Heart right ventricle (tissue), 16 donors: ENCODE results near the gene AGR3. TPM values are rescaled to one million over a fixed set of nuclear protein-coding genes. Genes with fewer than 3 reads are reported as not detected.
"Not testable (repeated sequence)": the region's sequence is repeated elsewhere in the genome, so short reads cannot be mapped to it uniquely, and the experiment has no call there.

Source experiments
- ATAC-seq, 8 donors: fragments of 200-7000 bp; cut with Tn5 transposase; one replicate each; pipeline ENCODE4 v1.9.1; 2020; ENCODE audit warnings: mild to moderate bottlenecking in 8 of 8, moderate library complexity in 8 of 8, moderate number of reproducible peaks in 1 of 8
- DNase-seq, 2 donors: peaks; one replicate each; pipeline ENCODE4 v3.0.0-alpha.2; 2020
- H3K27ac ChIP-seq, 10 donors: fragments of 200-600 bp; sonication (generic) in 2 of 10; one replicate each; pipeline versions ENCODE4 v1.5.0 to v1.8.0; 2020 to 2022; ENCODE audit warnings: mild to moderate bottlenecking in 3 of 10
- H3K27me3 ChIP-seq, 7 donors: fragments of 200-600 bp; one replicate each; pipeline ENCODE4 v1.8.0; 2021 to 2022; ENCODE audit warnings: mild to moderate bottlenecking in 2 of 7
- H3K36me3 ChIP-seq, 9 donors: fragments of 200-600 bp; sonication (generic) in 1 of 9; one replicate each; pipeline versions ENCODE4 v1.5.0 to v1.8.0; 2020 to 2022; ENCODE audit warnings: mild to moderate bottlenecking in 2 of 9
- H3K4me1 ChIP-seq, 9 donors: fragments of 200-600 bp; sonication (generic) in 1 of 9; one replicate each; pipeline versions ENCODE4 v1.5.0 to v1.8.0; 2020 to 2022; ENCODE audit warnings: mild to moderate bottlenecking in 4 of 9
- H3K4me3 ChIP-seq, 10 donors: fragments of 200-600 bp; sonication (generic) in 2 of 10; one replicate each; pipeline versions ENCODE4 v1.5.0 to v1.8.0; 2020 to 2022; ENCODE audit warnings: mild to moderate bottlenecking in 7 of 10, moderate library complexity in 2 of 10
- H3K9me3 ChIP-seq, 11 donors: fragments of 200-600 bp in 10 of 11; sonication (generic) in 2 of 11; one replicate each; pipeline versions ENCODE4 v1.5.0 to v1.8.0; 2013 to 2022; ENCODE audit warnings: mild to moderate bottlenecking in 2 of 11, control low read depth in 1 of 11, moderate library complexity in 1 of 11
- WGBS, 2 donors: extraction: QIAGEN DNeasy Blood & Tissue Kit; methylation state at CpG; one replicate each; pipeline ENCODE4 v1.1.7; 2013; ENCODE audit warnings: inconsistent platforms in 1 of 2; 5-methylcytosine and 5-hydroxymethylcytosine counted together
- intact Hi-C, 10 donors: fragments of 100-400 bp; cut with DNase I; formaldehyde crosslinking; loops; one replicate each; pipeline versions ENCODE4 v1.11.1 to v1.14.2; 2022
- polyA plus RNA-seq, 2 donors: library from polyadenylated mRNA; stranded (reverse); fragments of 200-250 nt; gene quantifications; one replicate each; pipeline ENCODE4 v1.2.3, GENCODE V29; 2013
- total RNA-seq, 10 donors: library from RNA; stranded (reverse); fragmentation: NEBNext Ultra II Directional in 3 of 10; extraction: Animal tissue kit (Norgen Biotek cat#: 25700) in 3 of 10; gene quantifications; one replicate each; pipeline versions ENCODE4 v1.2.1 to v1.2.4, GENCODE V29; 2021 to 2023
- TF ChIP-seq, protein P1 (sequence below), 9 donors: fragments of 200-600 bp; sonication (generic) in 2 of 9; IDR thresholded peaks; one replicate each; pipeline versions ENCODE4 v1.5.0 to v1.8.0; 2021 to 2022; ENCODE audit warnings: antibody characterized with exemption in 9 of 9, mild to moderate bottlenecking in 5 of 9, moderate library complexity in 1 of 9
- donor health status: Arrhythmogenic right ventricular cardiomyopathy.
- donor health status: ischemic (EF 13 %, LVEDD 7.1; RV severe dilation, severe dysfunction).
- donor health status: healthy with polysubstance abuse.
- donor health status: DM: no; HTN: yes; CAD: no.
- donor health status: DM: no; HTN: no; CAD: no.
- donor health status: ischemic (EF 25% LVEDD 6.9; RV normal size, moderate dysfunction).
- donor health status: ischemic (EF 25% LVEDD 5.7; RV mildly dilated, moderate dysfunction).
- donor health status: healthy.
- donor health status: DM: yes; HTN: yes; CAD: no.
- donor health status: Ischemic cardiomyopathy.
- donor health status: ischemic (EF 35%, LVEDD 5.7; RV mildly dilated, moderate dysfunction).
- donor health status: nonischemic (EF 11% LVEDD 7.7; RV severe dilation, severe dysfunction).
- donor health status: DM: yes; HTN: yes; CAD: no.
- donor health status: PGD.
- donor health status: ischemic (EF 29% LVEDD 5.4; RV normal size, mild dysfunction).
- donor health status: nonischemic (EF 23%, LVEDD 6.1; RV moderate dilation, normal function).

AGR3 gene
- total and polyA plus RNA-seq, 12 donors, result not detected

DNA sequence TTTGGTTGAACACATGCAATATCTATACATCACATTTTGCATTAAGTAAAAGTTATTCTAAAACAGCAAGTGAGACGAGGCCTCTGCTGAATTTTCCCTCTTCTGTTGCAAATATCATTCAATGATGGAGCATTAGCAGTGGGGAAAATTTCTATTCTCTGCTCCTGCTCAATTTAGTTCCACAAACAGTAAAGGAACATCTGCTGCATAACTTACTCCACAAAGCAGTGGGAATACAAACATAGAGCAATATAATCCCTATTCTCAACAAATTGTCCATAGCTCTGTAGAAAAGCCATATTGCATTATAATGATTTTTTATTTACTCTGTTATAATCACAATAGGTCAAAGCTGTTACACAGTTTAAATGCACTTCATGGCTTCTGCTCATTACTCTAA, 5.9 kb downstream of the AGR3 start:
- H3K27ac ChIP-seq, result no peak overlapping the region
- DNase-seq (no peak), ATAC-seq (no peak)
- H3K36me3 ChIP-seq, result no peaks in the 10 kb centered on the region
- H3K4me1 ChIP-seq, result no peaks in the 10 kb centered on the region
- H3K4me3 ChIP-seq, result no peak overlapping the region
- peaks cover 0 to 17% (median 6%) of the 10 kb centered on the region in 11 donors for H3K9me3 ChIP-seq
- 77 to 81% methylated on average over 1 of the region's 1 CpG for WGBS, 2 donors
- TF ChIP-seq, protein P1, sequence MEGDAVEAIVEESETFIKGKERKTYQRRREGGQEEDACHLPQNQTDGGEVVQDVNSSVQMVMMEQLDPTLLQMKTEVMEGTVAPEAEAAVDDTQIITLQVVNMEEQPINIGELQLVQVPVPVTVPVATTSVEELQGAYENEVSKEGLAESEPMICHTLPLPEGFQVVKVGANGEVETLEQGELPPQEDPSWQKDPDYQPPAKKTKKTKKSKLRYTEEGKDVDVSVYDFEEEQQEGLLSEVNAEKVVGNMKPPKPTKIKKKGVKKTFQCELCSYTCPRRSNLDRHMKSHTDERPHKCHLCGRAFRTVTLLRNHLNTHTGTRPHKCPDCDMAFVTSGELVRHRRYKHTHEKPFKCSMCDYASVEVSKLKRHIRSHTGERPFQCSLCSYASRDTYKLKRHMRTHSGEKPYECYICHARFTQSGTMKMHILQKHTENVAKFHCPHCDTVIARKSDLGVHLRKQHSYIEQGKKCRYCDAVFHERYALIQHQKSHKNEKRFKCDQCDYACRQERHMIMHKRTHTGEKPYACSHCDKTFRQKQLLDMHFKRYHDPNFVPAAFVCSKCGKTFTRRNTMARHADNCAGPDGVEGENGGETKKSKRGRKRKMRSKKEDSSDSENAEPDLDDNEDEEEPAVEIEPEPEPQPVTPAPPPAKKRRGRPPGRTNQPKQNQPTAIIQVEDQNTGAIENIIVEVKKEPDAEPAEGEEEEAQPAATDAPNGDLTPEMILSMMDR (IDR thresholded peaks at IDR 0.05), result no peak
- no peaks in the 10 kb centered on the region for H3K27me3 ChIP-seq
- intact Hi-C loops, result loop anchor here in 1 of 10 donors (10.0 kb wide), 1 partner anchor 59 kb away; no protein-coding TSS in a partner anchor

DNA sequence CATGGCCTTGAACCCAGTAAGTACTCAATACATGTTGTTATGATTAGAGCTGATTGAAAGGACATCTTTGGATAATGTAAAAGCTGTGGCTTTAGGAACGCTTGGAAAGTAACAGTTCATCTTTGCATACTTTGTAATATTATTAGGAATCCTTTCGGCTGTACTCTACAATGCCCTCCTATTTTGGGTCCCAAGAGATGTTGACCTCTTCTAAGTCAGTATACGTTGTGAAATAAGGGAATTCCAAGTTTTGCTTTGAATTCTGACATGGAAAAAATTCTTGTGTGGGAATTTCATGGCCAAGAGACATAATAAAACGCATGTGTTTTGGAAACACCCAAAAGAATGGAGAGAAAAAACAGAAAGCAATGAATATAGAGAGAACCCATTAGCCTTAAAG, 7.7 kb downstream of the AGR3 start:
- TF ChIP-seq, protein P1 (IDR thresholded peaks at IDR 0.05), result no peak
- 34 to 64% methylated on average over 4 of the region's 4 CpGs for WGBS, 2 donors
- DNase-seq, result no peak
- Histone ChIP-seq H3K27ac (no peak overlapping the region), H3K27me3 (no peaks in the 10 kb centered on the region), H3K9me3 (peaks cover 0 to 17% (median 6%) of the 10 kb centered on the region in 11 donors), H3K4me1 (no peaks in the 10 kb centered on the region), H3K36me3 (no peaks in the 10 kb centered on the region), H3K4me3 (no peak overlapping the region)
- no peak for ATAC-seq
- intact Hi-C loops, result loop anchor here in 1 of 10 donors (10.0 kb wide), 1 partner anchor 61 kb away; no protein-coding TSS in a partner anchor

DNA sequence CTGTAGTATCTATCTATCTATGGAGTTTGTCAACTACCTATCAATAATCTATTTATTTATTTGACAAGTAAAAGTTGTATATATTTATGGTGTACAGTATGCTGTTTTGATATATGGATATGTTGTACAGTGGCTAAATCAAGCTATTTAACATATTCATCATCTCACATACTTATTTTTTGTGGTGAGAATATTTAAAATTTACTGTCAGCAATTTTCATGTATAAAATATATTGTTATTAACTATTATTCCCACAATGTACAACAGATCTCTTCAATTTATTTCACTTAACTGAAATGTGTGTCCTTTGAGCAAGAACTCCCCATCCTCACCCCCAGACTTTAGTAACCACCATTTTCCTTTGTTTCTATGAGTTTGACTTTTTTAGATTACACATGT, 14.5 kb downstream of the AGR3 start:
- no peaks in the 10 kb centered on the region for H3K27me3 ChIP-seq
- H3K4me3 ChIP-seq, result no peak overlapping the region
- ATAC-seq (no peak), DNase-seq (no peak)
- TF ChIP-seq, protein P1 (IDR thresholded peaks at IDR 0.05), result no peak
- intact Hi-C loops, result no loop called here
- H3K9me3 ChIP-seq, result peaks cover 0 to 11% (median 3%) of the 10 kb centered on the region in 11 donors
- no peaks in the 10 kb centered on the region for H3K4me1 ChIP-seq
- H3K27ac ChIP-seq, result no peak overlapping the region
- no peaks in the 10 kb centered on the region for H3K36me3 ChIP-seq

DNA sequence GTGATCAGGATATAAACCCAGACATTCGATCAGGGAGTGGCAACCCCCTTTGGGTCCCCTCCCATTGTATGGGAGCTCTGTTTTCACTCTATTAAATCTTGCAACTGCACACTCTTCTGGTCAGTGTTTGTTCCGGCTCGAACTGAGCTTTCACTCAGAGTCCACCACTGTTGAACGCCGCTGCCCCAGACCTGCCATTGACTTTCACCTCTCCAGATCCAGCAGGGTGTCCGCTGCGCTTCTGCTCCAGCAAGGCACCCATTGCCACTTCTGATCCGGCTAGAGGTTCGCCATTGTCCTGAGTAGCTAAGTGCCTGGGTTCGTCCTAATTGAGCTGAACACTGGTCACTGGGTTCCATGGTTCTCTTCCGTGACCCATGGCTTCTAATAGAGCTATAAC, 28.6 kb downstream of the AGR3 start:
- intact Hi-C loops, DNase-seq, H3K27ac ChIP-seq, H3K36me3 ChIP-seq, H3K9me3 ChIP-seq, H3K27me3 ChIP-seq, ATAC-seq, H3K4me3 ChIP-seq, H3K4me1 ChIP-seq: not testable (repeated sequence)
- WGBS, 2 donors, result 95% methylated on average over 11 of the region's 11 CpGs

DNA sequence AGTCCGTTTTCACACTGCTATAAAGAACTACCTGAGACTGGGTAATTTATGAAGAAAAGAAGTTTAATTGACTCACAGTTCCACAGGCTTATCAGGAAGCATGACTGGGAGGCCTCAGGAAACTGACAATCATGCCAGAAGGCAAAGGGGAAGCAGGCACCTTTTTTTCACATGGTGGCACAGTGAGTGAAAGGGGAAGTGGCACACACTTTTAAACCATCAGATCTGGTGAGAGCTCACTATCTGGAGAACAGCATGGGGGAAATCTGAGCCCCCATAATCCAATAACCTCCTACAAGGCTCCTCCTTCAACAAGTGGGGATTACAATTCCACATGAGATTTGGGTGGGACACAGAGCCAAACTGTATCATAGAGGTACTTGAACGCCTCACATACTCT, 30.0 kb downstream of the AGR3 start:
- 45 to 46% methylated on average over 2 of the region's 2 CpGs for WGBS, 2 donors
- H3K4me1 ChIP-seq, result no peaks in the 10 kb centered on the region
- H3K4me3 ChIP-seq, result no peak overlapping the region
- H3K27me3 ChIP-seq, result peaks cover 0 to 6% (median 0%) of the 10 kb centered on the region in 7 donors
- DNase-seq, result no peak
- H3K36me3 ChIP-seq, result no peaks in the 10 kb centered on the region
- no peak for ATAC-seq
- no peak overlapping the region for H3K27ac ChIP-seq
- TF ChIP-seq, protein P1 (IDR thresholded peaks at IDR 0.05), result no peak
- no peaks in the 10 kb centered on the region for H3K9me3 ChIP-seq
- intact Hi-C loops, result no loop called here
